SH-SY5Y (cell line): ENCODE measurements around the gene DAB2IP.

ENCODE experiments used
- GATA2 ChIP-seq: IDR thresholded peaks from 2 replicates; pipeline ENCODE4 v1.6.1; 2011; ENCODE audit warnings: mild to moderate bottlenecking, low read depth, low read length
- GATA3 ChIP-seq: IDR thresholded peaks from 2 replicates; pipeline ENCODE4 v1.6.1; 2011; ENCODE audit warnings: low read depth, mild to moderate bottlenecking, low read length, moderate library complexity

GRCh38 chr9:121773286-121773953 is 122.0 kb downstream of the DAB2IP start:
- TF ChIP-seq GATA2 (no peak), GATA3 (no peak)
